NCI-H1105 (cell line): Measurements from ENCODE around the gene KIF26B.
"Not testable (repeated sequence)": the region's sequence is repeated elsewhere in the genome, so short reads cannot be mapped to it uniquely, and the experiment has no call there.

Experiments used
- DNase-seq: peaks from one replicate; lab custom pipeline; 2025; lab: John Stamatoyannopoulos, UW

The KIF26B gene

GRCh38 chr1:245154429-245155271 lies at the start of gene KIF26B:
Gene KIF26B, plus strand, starts transcription at chr1:245154985. Its CDS starts 440 bp downstream, at chr1:245155425.
- DNase-seq = no peak

DNA sequence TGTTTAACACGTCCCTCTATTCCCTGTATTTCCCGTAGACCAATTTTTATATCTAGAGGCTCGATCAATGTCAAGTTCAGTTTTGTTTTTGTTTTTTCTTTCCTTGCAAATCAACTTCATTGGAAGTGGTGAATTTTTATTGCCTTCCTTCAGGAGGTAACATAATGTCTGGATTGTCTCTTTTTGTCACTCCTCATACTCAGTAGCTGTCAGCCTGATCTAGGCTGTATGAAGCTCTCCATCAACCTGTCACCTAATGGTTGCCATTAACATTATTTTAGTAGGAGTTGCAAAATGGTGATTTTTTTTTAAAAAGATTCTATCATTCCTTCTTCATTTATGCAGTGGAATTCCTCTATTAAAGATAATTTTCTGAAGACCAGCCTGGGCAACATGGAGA lies 49.7 kb upstream of the KIF26B start:
- no peak for DNase-seq

- DNase-seq = no peak
Observed at GRCh38 chr1:245105815-245106410, 48.9 kb upstream of the KIF26B start.

DNA sequence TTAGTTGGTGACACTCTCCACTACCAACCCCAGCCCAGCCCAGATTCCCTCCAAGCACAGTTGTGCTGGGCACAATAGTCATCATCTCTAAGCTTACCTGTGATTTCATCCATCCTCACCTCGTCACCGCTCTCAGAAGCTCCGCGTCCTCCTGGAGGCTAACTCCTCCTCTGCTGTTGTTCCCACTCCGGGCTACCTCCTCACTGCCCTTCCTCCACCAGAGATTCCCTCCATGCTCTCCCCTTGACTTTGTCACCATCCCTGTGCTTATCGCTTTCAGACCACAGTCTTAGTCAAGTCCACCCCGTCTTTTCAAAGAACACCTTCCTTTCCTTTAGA lies 47.0 kb upstream of the KIF26B start:
- DNase-seq = no peak

- no peak for DNase-seq
Observed at GRCh38 chr1:245108246-245108645, 46.5 kb upstream of the KIF26B start.

- no peak for DNase-seq
Observed at GRCh38 chr1:245108909-245109308, 45.9 kb upstream of the KIF26B start.

- no peak for DNase-seq
Observed at GRCh38 chr1:245110406-245110805, 44.4 kb upstream of the KIF26B start.

DNA sequence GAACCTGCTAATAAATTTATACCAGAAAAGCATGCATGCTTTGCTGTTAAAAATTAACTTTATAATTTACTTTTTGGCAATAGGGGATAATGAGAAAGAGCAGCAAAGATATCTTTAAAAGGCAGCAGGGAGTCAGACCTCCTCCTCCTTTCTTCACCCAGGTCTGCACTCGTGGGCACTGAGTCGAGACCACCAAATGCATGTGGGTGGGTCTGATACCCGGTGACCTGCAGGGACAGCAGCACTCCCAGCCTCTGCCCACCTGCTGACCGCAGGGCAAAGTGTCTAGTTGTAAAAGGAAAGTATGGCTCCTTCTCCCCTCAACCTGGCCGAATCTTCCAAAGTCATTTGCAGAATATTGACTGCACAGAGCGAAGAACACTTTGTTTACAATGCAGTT lies 43.7 kb upstream of the KIF26B start:
- DNase-seq = no peak

DNA sequence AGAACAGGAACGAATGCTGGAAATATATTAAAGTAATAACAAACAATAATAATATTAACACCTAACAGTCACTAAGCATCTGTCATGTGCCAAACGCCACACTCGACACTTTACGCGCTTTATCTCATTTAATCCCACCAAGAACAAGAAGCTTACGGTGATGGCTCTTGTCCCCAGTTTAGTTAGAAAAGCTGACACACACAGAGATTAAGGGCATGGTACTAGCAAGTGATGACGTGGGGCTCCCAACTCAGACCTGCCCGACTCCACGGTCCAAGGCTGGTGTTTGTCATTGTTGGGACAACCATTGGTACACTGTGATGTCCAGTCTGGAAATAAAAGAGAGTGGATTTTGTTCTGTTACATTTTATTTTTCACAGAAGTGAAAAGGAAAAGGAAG lies 41.1 kb upstream of the KIF26B start:
- DNase-seq = no peak

GRCh38 chr1:245116131-245116530 lies 38.7 kb upstream of the KIF26B start:
- no peak for DNase-seq

DNA sequence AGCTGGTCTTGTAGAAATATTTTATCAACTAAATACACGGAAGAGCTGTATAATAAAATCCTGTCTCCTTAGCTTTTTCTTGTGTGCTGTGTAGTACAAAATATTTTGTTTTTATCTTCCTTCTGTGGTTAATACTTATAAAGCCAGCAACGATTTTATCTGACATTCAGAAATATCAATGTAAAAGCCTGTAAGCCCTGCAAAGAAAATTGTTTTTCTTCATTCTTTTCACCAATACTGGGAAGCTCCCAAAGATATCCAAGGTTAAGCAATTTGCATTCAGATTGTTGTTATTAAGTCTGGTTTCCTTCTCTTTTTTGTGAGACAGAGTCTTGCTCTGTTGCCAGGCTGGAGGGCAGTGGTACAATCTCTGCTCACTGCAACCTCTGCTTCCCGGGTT lies 38.0 kb upstream of the KIF26B start:
- no peak for DNase-seq

- DNase-seq = no peak
Observed at GRCh38 chr1:245118066-245118465, 36.7 kb upstream of the KIF26B start.

DNA sequence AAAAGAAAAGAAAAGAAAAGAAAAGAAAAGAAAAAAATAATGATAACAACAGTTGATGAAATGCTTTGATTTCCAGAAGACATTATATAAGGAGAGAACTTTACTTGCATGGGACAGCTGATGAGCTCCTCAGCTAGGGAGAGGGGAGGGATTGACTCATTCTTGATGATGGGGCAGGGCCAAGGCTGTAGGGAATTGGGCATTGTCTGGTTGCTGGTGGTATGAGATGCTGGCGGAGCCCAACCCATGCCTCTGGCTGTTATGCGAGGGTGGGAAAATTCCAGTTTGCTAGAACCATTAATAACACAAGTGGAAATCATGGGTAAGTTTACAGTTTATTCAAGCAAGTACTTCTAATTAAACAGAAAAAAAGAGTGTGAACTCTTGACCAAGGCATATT lies 36.0 kb upstream of the KIF26B start:
- DNase-seq = no peak

DNA sequence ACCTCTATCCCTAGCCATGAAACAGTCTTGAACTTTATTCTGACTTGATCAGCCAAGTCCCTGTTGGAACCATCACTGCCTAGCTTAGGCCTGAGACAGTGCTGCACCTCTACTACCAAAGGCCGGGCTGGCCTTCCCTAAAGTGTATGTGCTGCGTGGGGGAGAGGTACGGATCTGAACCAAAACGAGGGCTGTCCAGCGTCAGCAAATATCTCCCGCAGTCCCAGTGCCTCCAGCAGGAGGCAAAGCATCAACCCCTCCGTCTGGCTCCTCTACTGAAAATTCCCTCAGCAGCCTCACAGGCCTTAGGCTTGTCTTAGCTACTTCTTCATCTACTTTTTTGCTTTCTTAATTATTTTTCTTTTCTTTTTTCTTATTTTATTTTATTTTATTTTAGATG lies 33.3 kb upstream of the KIF26B start:
- DNase-seq = no peak

DNA sequence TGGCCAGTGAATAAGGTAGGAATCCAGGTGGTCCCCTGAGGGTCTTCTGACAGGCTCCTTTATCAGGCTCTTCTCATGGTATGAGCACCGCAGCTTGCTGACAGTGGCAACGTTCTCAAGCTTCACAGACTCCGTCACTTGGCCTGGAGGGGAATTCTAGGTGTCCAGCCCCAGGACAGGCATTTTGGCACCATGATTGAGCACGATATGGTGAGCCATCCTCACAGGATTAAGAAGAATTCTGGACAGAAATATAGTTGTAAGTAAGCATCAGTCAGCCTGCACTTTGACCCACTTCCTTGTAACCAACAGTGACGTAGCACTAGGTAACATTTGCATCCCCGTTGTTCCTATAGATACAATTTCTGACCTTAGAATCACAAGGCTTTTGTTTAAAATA lies 30.5 kb upstream of the KIF26B start:
- DNase-seq = no peak

- no peak for DNase-seq
Observed at GRCh38 chr1:245124644-245125043, 30.1 kb upstream of the KIF26B start.

DNA sequence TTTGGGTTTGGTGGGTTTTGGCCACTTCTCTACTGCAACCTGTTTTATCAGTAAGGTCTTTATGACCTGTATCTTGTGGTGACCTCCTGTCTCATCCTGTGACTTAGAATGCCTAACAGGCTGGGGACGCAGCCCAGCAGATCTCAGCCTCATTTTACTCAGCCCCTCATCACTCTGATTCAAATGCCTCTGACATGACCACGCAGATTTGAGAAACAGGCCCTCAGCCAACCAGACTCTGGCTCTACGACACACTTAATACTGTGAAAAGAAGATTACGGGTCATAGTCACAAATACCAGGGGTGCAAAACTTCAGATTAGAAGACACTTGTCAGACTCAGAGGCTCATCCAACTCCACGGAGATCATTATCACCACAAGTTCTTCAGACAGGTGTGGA lies 28.3 kb upstream of the KIF26B start:
- DNase-seq = no peak

DNA sequence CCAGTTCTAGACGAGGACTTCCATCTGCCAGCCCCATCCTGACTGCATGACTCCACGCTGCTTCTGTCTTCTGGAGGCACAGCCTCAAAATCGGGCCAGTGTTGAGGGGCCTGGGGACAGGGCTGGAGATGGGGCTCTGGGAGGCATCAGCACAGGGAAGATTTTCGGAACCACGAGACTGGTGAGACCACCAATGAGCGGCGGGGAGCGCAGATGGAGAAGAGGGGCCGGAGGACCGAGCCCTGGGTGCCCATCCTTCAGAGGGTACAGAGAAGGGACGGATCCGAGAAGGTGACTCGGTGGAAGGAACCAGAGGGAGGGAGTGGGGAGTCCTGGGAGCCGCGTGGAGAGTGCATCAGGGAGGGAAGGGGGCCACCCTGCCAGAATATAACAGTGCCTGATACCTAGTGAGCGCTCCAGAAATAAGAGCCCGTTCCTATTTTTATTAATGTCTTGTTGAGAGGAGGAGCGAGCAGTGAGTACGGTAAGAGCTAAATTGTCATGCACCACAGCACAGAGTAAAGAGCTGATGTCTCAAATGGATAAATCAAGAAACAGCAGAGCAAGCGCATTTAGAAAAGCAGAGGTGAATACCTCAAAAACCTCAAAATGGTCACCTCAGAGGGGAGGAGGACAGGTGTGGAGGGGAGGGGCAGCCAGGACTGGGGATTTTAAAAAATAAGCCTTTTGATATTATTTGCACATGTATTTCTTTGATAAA lies 26.2 kb upstream of the KIF26B start:
- no peak for DNase-seq

DNA sequence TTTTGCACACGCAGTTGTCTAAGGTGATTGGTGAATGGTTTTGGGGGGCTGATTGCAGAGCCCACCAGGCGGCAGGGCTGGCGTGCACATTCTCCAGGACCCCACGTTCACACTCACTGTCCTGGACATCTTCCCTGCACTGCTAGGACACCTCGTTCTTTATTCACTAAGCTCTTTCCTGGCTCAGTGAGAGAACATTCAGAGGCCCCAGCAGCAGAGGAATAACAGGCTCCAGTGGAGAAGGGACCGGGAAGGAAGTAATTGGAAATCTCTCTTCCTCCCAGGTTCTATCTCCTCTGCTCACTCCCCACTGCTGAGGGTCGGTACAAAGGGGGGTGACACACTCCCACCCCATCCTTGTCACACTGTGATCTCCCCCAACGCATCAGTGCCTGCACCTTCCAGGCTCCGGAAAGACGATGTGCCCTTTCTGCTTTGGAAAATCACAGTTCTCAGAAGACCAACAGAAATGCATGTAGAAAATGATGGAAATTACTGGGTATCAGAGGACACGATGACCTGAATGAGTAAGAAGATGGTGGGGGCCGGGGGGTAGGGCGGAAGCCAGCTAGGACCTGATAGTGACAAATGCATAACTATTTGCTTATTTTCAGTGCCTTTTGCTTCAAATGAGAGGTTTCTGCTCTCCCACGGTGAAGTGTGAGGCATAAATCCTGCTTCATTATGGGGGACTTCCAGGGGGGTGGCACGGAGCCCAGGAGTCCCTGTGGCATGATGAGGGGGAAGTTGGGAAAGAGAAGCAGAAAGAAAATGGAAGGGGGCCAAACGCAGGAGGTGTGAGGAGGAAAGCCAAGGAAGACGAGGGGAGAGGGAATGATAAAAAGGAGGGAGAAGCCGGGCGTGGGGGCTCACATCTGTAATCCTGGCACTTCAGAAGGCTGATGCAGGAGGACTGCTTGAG lies 25.2 kb upstream of the KIF26B start:
- no peak for DNase-seq

DNA sequence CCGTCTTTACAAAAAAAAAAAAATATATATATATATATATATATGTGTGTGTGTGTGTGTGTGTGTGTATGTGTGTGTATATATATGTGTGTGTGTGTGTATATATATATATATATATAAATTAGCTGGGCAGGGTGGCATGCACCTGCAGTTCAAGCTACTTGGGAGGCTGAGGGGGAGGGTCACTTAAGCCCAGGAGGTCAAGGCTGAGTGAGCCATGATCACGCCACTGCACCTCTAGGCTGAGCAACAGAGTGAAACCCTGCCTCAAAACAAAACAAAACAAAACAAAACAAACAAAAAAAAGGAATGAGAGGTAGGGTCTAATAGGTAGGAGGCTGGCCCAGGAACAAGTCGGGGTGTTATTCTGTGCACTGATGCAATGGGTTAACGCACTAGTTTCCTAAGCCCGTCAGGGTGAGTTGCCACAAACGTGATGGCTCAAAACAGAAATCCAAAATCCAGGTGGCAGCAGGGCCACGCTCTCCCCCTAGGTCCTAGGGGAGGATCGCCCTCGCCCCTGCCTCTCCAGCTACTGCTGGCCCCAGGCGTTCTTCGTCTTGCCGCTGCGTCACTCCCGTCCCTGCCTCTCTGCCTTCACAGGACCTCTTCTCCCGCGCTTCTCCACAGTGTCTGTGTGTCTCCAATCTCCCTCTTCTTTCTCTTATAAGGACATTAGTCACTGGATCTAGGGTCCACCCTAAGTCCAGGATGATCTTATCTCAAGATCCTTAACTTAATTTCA lies 24.3 kb upstream of the KIF26B start:
- DNase-seq = not testable (repeated sequence)

DNA sequence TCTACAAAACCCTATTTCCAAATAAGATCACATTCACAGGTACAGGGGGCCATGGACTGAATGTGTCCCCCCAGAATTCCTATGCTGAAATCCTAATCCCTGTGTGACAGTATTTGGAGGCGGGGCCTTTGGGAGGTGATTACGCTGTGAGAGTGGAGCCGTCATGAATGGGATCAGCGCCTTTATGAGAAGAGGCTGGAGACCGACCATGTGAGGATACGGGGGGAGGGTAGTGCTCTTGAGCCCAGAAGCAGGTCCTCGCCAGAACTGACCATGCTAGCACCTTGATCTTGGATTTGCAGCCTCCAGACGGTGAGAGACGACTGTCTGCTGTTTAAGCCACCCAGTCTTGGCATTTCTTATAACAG lies 23.8 kb upstream of the KIF26B start:
- DNase-seq = no peak

- DNase-seq = no peak
Observed at GRCh38 chr1:245132771-245133170, 22.0 kb upstream of the KIF26B start.
